Measurements from ENCODE around the gene EPS15. TPM values are rescaled to one million over a fixed set of nuclear protein-coding genes. Genes with fewer than 3 reads are reported as not detected.

Gene EPS15
- total and polyA plus RNA-seq, 11 donors = 19.9 to 80.6 (median 67.8) TPM

DNA sequence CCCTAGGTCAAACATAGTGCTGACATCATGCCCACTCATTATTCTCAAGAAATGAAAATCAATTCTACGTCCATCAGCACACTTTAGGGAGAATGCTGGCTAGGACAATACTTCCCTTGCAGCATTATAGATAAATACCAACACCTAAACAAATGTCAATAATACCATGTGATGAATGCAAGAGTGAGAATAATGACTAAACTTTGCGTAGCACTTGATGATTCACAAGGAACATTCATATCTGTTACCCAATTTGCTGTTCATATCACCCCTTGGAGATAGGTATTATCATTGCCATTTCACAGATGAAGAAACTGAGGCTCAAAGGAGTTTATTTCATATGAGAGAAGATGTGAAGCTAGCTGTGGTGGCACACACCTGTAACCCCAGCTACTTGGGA lies 24.8 kb upstream of the EPS15 start:
- Histone ChIP-seq H3K27me3 (no peaks in the 10 kb centered on the region), H3K27ac (no peak overlapping the region), H3K9me3 (no peaks in the 10 kb centered on the region), H3K4me1 (peaks cover 0 to 10% (median 0%) of the 10 kb centered on the region in 12 donors), H3K4me3 (no peak overlapping the region), H3K36me3 (no peaks in the 10 kb centered on the region)
- 87 to 96% (median 91%) methylated on average over 2 of the region's 2 CpGs for WGBS, 4 donors
- TF ChIP-seq POLR2A (IDR thresholded peaks at IDR 0.05) = no peak
- TF ChIP-seq, protein P1, sequence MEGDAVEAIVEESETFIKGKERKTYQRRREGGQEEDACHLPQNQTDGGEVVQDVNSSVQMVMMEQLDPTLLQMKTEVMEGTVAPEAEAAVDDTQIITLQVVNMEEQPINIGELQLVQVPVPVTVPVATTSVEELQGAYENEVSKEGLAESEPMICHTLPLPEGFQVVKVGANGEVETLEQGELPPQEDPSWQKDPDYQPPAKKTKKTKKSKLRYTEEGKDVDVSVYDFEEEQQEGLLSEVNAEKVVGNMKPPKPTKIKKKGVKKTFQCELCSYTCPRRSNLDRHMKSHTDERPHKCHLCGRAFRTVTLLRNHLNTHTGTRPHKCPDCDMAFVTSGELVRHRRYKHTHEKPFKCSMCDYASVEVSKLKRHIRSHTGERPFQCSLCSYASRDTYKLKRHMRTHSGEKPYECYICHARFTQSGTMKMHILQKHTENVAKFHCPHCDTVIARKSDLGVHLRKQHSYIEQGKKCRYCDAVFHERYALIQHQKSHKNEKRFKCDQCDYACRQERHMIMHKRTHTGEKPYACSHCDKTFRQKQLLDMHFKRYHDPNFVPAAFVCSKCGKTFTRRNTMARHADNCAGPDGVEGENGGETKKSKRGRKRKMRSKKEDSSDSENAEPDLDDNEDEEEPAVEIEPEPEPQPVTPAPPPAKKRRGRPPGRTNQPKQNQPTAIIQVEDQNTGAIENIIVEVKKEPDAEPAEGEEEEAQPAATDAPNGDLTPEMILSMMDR (IDR thresholded peaks at IDR 0.05) = no peak
- ATAC-seq (no peak), DNase-seq (no peak)
- intact Hi-C loops (cut with DNase I) = no loop called here

DNA sequence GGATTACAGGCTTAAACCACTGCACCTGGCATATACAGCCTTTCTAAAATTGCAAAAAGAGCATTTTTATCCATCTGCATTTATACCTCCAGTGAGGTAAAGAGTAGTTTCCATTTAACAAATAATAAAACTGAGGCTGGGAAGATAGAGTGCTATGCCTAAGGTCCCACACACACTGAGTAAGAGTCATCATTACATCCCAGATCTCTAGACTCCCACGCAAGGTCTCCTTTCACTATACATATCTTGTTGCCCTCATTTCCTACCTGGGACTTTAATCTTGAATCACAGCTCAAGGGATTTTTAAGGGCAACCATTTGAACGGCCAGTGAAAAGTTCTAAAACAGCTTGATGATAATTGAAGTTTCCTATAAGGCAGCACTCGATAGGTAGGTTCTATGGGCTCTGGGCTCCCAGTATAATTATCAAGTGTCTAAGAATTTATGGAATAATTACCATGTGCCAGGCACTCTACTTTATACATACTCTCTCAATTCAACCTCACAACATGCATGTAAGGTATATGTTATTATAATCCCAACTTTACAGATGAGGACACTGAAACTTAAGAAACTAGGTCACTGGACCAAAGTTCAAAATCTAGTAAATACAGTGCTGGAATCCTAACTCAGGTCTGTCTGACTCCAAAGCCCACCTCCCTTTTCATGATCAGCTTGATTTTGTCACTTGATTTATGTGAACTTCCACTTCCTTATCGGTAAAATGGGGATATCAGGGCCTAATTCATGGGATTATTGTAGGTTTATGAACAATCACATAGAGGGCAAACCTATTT lies 23.3 kb upstream of the EPS15 start:
- no peak overlapping the region for H3K27ac ChIP-seq
- 83 to 95% (median 89%) methylated on average over 4 of the region's 4 CpGs for WGBS, 4 donors
- no peaks in the 10 kb centered on the region for H3K27me3 ChIP-seq
- DNase-seq (no peak), ATAC-seq (no peak)
- peaks cover 0 to 4% (median 0%) of the 10 kb centered on the region in 12 donors for H3K9me3 ChIP-seq
- intact Hi-C loops (cut with DNase I) = no loop called here
- no peaks in the 10 kb centered on the region for H3K36me3 ChIP-seq
- TF ChIP-seq, protein P1 (IDR thresholded peaks at IDR 0.05) = no peak
- TF ChIP-seq POLR2A (IDR thresholded peaks at IDR 0.05) = no peak
- no peaks in the 10 kb centered on the region for H3K4me1 ChIP-seq
- no peak overlapping the region for H3K4me3 ChIP-seq

DNA sequence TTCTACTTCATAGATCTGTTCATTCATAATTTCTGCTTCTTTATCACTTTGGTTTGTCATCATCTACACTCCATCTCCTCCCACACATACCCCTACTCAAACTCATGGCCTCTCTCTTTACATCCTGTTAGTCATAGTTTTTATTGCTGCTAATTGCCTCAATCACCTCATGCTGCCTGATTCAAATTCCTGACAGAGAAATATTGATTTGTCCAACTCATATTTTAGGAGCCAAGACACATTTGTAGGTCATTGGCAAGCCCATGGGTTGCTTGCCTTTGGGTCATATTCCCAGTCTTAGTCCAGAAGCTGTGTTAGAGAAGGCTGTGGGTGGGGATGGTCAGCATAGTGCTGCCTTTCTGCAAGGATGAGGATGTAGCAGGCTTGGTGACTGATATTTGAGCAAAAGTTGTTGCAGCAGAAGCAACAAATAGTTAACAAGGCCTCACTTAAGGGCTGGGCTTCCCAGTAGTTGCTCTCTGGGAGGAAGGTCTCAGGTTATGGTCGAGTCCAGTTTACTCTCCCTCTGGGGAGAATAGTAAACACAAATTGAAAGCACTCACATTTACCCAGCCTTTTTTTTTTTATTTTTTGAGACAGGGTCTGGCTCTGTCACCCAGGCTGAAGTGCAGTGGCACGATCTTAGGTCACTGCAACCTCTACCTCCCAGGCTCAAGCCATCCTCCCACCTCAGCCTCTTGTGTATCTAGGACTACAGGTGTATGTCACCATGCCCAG lies 22.4 kb upstream of the EPS15 start:
- H3K9me3 ChIP-seq = peaks cover 0 to 6% (median 0%) of the 10 kb centered on the region in 12 donors
- no peaks in the 10 kb centered on the region for H3K27me3 ChIP-seq
- no peaks in the 10 kb centered on the region for H3K36me3 ChIP-seq
- 78 to 89% (median 81%) methylated on average over 2 of the region's 2 CpGs for WGBS, 4 donors
- ATAC-seq = no peak
- H3K4me3 ChIP-seq = no peak overlapping the region
- no peaks in the 10 kb centered on the region for H3K4me1 ChIP-seq
- TF ChIP-seq POLR2A (IDR thresholded peaks at IDR 0.05) = no peak
- TF ChIP-seq, protein P1 (IDR thresholded peaks at IDR 0.05) = no peak
- no peak for DNase-seq
- intact Hi-C loops (cut with DNase I) = no loop called here
- H3K27ac ChIP-seq = no peak overlapping the region

DNA sequence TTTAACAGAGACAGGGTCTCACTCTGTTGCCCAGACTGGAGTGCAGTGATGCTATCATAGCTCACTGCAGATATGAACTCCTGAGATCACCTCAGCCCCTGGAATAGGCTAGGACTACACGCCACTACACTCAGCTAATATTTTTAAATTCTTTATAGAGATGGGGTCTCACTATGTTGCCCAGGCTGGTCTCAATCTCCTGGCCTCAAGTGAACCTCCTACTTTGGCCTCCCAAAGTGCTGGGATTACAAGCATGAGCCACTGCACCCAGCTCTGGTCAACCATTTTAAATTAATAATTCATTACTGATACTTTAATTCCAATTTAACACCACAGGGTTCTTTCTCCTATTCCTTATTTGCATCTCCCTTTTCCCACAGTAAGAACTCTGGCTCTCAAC lies 18.5 kb upstream of the EPS15 start:
- intact Hi-C loops (cut with DNase I) = loop anchor here in 3 of 10 donors (10.0 kb wide), 3 partner anchors 183 to 213 kb away; no protein-coding TSS in a partner anchor
- TF ChIP-seq POLR2A (IDR thresholded peaks at IDR 0.05) = no peak
- TF ChIP-seq, protein P1 (IDR thresholded peaks at IDR 0.05) = no peak
- Histone ChIP-seq H3K4me3 (no peak overlapping the region), H3K4me1 (peaks cover 0 to 10% (median 6%) of the 10 kb centered on the region in 12 donors), H3K9me3 (peaks cover 0 to 6% (median 0%) of the 10 kb centered on the region in 12 donors), H3K27me3 (no peaks in the 10 kb centered on the region), H3K27ac (no peak overlapping the region), H3K36me3 (no peaks in the 10 kb centered on the region)
- DNase-seq (no peak), ATAC-seq (no peak)
- WGBS, 4 donors = 98 to 100% (median 99%) methylated on average over 1 of the region's 1 CpG
